Measurements from ENCODE around the gene RHOT1.
"Not testable (repeated sequence)": the region's sequence is repeated elsewhere in the genome, so short reads cannot be mapped to it uniquely, and the experiment has no call there.

RHOT1 gene

DNA sequence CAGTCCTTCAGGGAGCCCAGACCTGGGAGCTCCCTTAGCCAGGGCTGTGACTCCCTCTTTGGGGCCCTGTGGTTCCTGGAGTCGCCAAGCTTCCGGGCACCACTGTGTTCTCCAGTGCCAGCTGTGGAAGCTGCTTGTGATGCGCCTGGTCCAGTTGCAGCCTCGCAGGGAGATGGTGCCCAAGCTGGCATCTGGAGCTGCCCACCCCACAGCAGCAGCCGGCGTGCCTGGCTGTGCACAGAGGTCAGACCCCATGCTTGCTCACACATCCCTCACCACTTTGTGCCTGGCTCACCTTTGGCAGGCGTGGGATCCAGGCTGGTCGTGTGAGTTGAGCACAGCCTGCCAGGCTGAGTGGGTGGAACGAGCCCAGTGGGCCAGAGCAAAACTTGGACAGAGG is 18.2 kb downstream of the RHOT1 start:
- DNase-seq: no peak

GRCh38 chr17:32161029-32161428 is 18.7 kb downstream of the RHOT1 start:
- DNase-seq: no peak

GRCh38 chr17:32161506-32162365 is 19.4 kb downstream of the RHOT1 start:
- DNase-seq: no peak

- DNase-seq: no peak
Observed at GRCh38 chr17:32174889-32175288, 32.6 kb downstream of the RHOT1 start.

DNA sequence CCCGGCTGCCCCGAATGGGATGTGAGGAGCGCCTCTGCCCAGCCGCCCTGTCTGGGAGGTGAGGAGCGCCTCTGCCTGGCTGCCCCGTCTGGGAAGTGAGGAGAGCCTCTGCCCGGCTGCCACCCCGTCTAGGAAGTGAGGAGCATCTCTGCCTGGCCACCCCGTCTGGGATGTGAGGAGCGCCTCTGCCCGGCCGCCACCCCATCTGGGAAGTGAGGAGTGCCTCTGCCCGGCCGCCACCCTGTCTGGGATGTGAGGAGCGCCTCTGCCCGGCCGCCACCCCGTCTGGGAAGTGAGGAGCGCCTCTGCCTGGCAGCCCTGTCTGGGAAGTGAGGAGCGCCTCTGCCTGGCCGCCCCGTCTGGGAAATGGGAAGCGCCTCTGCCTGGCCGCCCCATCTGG is 36.4 kb downstream of the RHOT1 start:
- DNase-seq: not testable (repeated sequence)

DNA sequence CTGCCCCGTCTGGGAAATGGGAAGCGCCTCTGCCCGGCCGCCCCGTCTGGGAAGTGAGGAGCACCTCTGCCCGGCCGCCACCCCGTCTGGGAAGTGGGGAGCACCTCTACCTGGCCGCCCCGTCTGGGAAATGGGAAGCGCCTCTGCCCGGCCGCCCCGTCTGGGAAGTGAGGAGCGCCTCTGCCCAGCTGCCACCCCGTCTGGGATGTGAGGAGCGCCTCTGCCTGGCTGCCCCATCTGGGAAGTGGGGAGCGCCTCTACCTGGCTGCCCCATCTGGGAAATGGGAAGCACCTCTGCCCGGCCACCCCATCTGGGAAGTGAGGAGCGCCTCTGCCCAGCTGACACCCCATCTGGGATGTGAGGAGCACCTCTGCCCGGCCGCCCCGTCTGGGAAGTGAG is 36.8 kb downstream of the RHOT1 start:
- not testable (repeated sequence) for DNase-seq

DNA sequence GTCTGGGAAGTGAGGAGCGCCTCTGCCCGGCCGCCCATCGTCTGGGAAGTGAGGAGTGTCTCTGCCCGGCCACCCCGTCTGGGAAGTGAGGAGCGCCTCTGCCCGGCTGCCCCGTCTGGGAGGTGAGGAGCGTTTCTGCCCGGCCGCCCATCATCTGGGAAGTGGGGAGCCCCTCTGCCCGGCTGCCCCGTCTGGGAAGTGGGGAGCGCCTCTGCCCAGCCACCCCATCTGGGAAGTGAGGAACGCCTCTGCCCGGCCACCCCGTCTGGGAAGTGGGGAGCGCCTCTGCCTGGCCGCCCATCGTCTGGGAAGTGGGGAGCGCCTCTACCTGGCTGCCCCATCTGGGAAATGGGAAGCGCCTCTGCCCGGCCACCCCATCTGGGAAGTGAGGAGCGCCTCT is 37.2 kb downstream of the RHOT1 start:
- DNase-seq: not testable (repeated sequence)

- not testable (repeated sequence) for DNase-seq
Observed at GRCh38 chr17:32180262-32180661, 38.0 kb downstream of the RHOT1 start.

DNA sequence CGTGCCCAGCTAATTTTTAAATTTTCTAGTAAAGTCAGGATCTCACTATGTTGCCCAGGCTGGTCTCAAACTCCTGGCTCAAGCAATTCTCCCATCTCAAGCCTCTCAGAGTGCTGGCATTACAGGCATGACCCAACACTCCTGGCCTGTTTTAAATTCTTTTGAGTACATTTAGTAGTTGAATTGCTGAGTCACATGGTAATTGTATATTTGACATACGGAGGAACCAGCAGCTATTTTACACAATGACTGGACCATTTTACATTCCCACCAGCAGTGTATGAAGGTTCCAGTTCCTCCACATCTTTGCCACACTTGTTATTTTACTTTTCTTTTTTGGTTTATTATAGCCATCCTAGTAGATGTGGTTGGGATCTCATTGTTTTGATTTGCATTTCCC is 43.6 kb downstream of the RHOT1 start:
- DNase-seq: no peak

- no peak for DNase-seq
Observed at GRCh38 chr17:32187271-32187670, 45.0 kb downstream of the RHOT1 start.

- DNase-seq: no peak
Observed at GRCh38 chr17:32189343-32189742, 47.0 kb downstream of the RHOT1 start.

DNA sequence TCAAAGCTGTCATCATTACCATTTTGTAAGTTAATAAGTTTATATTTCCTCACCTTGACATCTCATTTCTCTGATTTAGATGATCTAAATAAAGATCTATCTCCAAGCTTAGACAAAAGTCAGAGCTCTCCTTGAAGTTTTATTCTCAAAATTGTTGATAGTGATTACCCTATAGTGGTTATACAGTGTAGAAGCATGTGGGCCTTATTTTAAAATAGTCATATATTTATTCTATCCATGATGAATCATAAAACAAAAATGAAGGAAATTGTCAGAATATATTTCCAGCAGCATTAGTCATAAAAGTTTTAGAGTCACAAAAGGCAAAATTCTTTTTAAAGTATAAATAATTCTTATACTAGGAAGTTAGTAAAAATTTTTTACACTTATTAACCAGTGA is 49.0 kb downstream of the RHOT1 start:
- no peak for DNase-seq

GRCh38 chr17:32192379-32192778 is 50.1 kb downstream of the RHOT1 start:
- no peak for DNase-seq

- no peak for DNase-seq
Observed at GRCh38 chr17:32197987-32198386, 55.7 kb downstream of the RHOT1 start.

- no peak for DNase-seq
Observed at GRCh38 chr17:32206861-32207260, 64.6 kb downstream of the RHOT1 start.

DNA sequence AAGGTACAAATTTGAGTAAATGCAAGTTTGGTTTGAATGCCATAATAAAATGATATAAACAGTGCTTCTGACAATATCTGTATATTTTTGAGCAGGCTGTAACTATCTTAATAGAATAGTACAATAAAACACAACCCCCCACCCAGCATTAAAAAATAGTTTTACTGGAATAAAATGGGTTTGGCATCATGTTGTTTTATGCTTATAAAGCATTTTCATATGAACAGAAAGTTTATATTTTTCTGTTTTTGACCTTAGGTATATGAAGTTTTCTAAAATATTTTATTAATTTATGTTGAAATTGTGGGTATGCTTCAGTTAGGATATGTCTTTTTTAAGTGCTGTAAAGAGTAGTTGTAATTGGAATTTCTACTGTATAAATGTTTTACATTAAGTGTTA is 66.1 kb downstream of the RHOT1 start:
- no peak for DNase-seq

- DNase-seq: no peak
Observed at GRCh38 chr17:32209608-32210007, 67.3 kb downstream of the RHOT1 start.

GRCh38 chr17:32211671-32212070 is 69.4 kb downstream of the RHOT1 start:
- DNase-seq: no peak

DNA sequence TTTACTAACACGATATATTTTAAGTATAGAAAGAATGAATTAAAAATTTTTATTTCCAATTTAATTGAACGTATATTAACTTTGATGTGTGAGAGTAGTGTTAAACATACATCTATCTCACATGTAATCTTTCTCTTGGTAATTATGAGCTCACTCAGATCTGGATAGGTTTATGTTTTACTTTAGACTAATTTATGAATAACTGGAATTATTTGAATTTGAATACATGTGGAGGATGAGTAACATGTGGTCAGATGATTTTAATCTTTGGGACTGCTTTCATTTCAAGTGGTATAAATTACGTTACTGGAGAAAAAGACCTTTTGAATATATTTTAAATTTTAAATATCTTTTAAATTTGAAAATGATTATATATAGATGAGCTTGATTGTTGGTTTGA is 73.4 kb downstream of the RHOT1 start:
- no peak for DNase-seq

GRCh38 chr17:32222621-32223020 is 80.3 kb downstream of the RHOT1 start:
- DNase-seq: no peak

- DNase-seq: no peak
Observed at GRCh38 chr17:32223703-32224102, 81.4 kb downstream of the RHOT1 start.

- DNase-seq: no peak
Observed at GRCh38 chr17:32226886-32227285, 84.6 kb downstream of the RHOT1 start.

DNA sequence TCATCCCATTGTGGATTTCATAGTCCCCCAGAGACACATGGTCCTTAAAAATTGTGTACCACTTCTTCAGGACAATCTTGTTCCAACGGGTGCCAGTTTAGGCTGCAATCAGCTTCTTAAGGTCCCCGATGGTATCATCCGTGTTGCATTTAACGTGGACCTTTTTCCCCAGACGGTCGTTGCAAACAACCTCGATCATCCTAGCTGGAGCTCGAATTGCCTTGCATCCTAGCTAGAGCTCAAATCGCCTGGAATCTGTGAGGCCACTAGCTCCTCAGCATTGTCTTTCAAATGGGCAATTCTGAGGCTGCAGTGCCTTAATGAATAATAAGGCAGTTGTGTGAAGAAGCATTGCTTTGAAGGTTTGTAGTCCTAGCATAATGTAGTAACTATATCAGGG is 85.6 kb downstream of the RHOT1 start:
- DNase-seq: no peak

DNA sequence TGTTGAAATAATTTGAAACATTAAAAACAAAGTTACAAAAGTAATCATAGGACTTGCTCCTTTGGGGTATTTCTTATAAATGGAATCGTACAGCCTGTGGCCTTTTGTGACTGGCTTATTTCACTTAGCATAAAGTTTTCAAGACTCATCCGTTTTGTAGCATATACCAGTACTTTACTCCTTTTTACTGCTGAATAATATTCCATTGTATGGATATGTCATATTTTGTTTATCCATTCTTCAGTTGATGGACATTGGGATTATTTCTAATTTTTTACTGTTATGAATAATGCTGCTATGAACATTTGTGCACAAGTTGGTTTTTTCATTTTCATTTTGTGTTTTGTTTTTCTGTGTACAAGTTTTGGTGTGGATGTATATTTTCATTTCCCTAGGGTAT is 93.3 kb downstream of the RHOT1 start:
- DNase-seq: no peak

DNA sequence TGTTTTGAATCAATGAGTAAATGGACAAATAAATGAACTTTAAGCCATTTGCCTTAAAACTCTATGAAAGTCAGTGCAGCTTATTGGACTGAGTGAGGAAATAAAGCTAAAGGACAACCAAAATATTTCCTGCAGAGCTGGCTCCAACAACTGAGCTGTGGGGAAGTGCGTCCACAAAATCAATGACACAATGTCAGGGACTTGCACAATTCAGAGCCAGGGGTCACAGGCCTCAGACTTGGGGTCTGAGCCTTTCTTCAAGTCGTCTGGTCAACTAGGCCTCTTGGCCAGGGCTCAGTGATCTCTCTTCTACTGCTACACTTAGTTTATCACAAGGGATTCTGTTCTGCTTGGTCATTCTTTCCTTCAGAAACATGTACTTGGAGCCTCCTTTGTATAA is 97.2 kb downstream of the RHOT1 start:
- no peak for DNase-seq

All from CD4-positive, alpha-beta T cell treated with Interleukin-4 for 1 hour (primary cell).